ENCODE results near the gene MTA3. TPM values are rescaled to one million over a fixed set of nuclear protein-coding genes. Genes with fewer than 3 reads are reported as not detected.
A peak's percentile ranks its signal among the peaks of the same experiment; 100 is the strongest.

Gene MTA3
- total RNA-seq, 1 donor from 2014 or later, result 117 TPM

- Mint-ChIP-seq H3K4me1 (peaks cover 5% of the 10 kb centered on the region), H3K36me3 (peaks cover 11% of the 10 kb centered on the region), H3K9me3 (no peaks in the 10 kb centered on the region), H3K27ac (no peak overlapping the region), H3K4me3 (no peak overlapping the region), H3K27me3 (ENCODE audit: insufficient read depth, low read depth) (no peaks in the 10 kb centered on the region)
- peaks cover 40% of the 10 kb centered on the region for H3K79me2 ChIP-seq (ENCODE audit: low read depth)
- no peak for DNase-seq (ENCODE audit: low spot score)
- H3K4me1 ChIP-seq, result peaks cover 7% of the 10 kb centered on the region
- H3K27ac ChIP-seq, result peak overlapping the region; percentile 66
- no peak overlapping the region for H3K4me3 ChIP-seq
- TF ChIP-seq EZH2 (IDR thresholded peaks at IDR 0.05) (no peak), CTCF (IDR thresholded peaks at IDR 0.05) (no peak)
- no peak overlapping the region for H3K9ac ChIP-seq
- H3K9me3 ChIP-seq (ENCODE audit: low read depth), result no peaks in the 10 kb centered on the region
- no peak overlapping the region for H2AFZ ChIP-seq (replicated peaks)
- H3K27me3 ChIP-seq, result no peaks in the 10 kb centered on the region
- H3K4me2 ChIP-seq, result no peak overlapping the region
- H3K36me3 ChIP-seq, result peaks cover 9% of the 10 kb centered on the region
- peaks cover 13% of the 10 kb centered on the region for H4K20me1 ChIP-seq (ENCODE audit: low read depth)
- peaks cover 30% of the 10 kb centered on the region for H3F3A ChIP-seq (ENCODE audit: low read depth)
Measured at GRCh38 chr2:42659609-42660008, 91.2 kb downstream of the MTA3 start.

- Histone ChIP-seq H3K36me3 (peaks cover 2% of the 10 kb centered on the region), H3K79me2 (ENCODE audit: low read depth) (peaks cover 66% of the 10 kb centered on the region), H3K27ac (no peak overlapping the region), H3K4me3 (no peak overlapping the region), H3K27me3 (no peaks in the 10 kb centered on the region), H3K4me1 (peaks cover 10% of the 10 kb centered on the region), H4K20me1 (ENCODE audit: low read depth) (peaks cover 16% of the 10 kb centered on the region), H3K9ac (no peak overlapping the region), H3K9me3 (ENCODE audit: low read depth) (no peaks in the 10 kb centered on the region), H2AFZ (replicated peaks) (no peak overlapping the region), H3F3A (ENCODE audit: low read depth) (peaks cover 24% of the 10 kb centered on the region), H3K4me2 (no peak overlapping the region)
- peak; percentile 86 for DNase-seq (ENCODE audit: low spot score)
- Mint-ChIP-seq H3K36me3 (peaks cover 8% of the 10 kb centered on the region), H3K27ac (peak overlapping the region; percentile 9), H3K27me3 (ENCODE audit: insufficient read depth, low read depth) (no peaks in the 10 kb centered on the region), H3K4me3 (no peak overlapping the region), H3K4me1 (peaks cover 6% of the 10 kb centered on the region), H3K9me3 (no peaks in the 10 kb centered on the region)
- TF ChIP-seq EZH2 (IDR thresholded peaks at IDR 0.05) (no peak), EZH2phosphoT487 (IDR thresholded peaks at IDR 0.05) (no peak), CTCF (IDR thresholded peaks at IDR 0.05) (peak; percentile 98)
Measured at GRCh38 chr2:42663106-42663780, 94.8 kb downstream of the MTA3 start.

GRCh38 chr2:42663828-42664227 is 95.4 kb downstream of the MTA3 start:
- H3K4me1 ChIP-seq, result peaks cover 10% of the 10 kb centered on the region
- no peaks in the 10 kb centered on the region for H3K9me3 ChIP-seq (ENCODE audit: low read depth)
- peaks cover 72% of the 10 kb centered on the region for H3K79me2 ChIP-seq (ENCODE audit: low read depth)
- peaks cover 16% of the 10 kb centered on the region for H4K20me1 ChIP-seq (ENCODE audit: low read depth)
- Mint-ChIP-seq H3K36me3 (peaks cover 8% of the 10 kb centered on the region), H3K27ac (no peak overlapping the region), H3K4me3 (no peak overlapping the region), H3K4me1 (peaks cover 6% of the 10 kb centered on the region), H3K9me3 (no peaks in the 10 kb centered on the region), H3K27me3 (ENCODE audit: insufficient read depth, low read depth) (no peaks in the 10 kb centered on the region)
- H2AFZ ChIP-seq (replicated peaks), result no peak overlapping the region
- H3F3A ChIP-seq (ENCODE audit: low read depth), result peaks cover 24% of the 10 kb centered on the region
- H3K4me3 ChIP-seq, result no peak overlapping the region
- DNase-seq (ENCODE audit: low spot score), result no peak
- H3K4me2 ChIP-seq, result no peak overlapping the region
- no peaks in the 10 kb centered on the region for H3K36me3 ChIP-seq
- no peak overlapping the region for H3K27ac ChIP-seq
- TF ChIP-seq EZH2 (IDR thresholded peaks at IDR 0.05), result no peak
- TF ChIP-seq EZH2phosphoT487 (IDR thresholded peaks at IDR 0.05), result no peak
- TF ChIP-seq CTCF (IDR thresholded peaks at IDR 0.05), result no peak
- H3K27me3 ChIP-seq, result no peaks in the 10 kb centered on the region
- no peak overlapping the region for H3K9ac ChIP-seq
